Measurements from ENCODE around the gene TRAPPC6A.

DNA sequence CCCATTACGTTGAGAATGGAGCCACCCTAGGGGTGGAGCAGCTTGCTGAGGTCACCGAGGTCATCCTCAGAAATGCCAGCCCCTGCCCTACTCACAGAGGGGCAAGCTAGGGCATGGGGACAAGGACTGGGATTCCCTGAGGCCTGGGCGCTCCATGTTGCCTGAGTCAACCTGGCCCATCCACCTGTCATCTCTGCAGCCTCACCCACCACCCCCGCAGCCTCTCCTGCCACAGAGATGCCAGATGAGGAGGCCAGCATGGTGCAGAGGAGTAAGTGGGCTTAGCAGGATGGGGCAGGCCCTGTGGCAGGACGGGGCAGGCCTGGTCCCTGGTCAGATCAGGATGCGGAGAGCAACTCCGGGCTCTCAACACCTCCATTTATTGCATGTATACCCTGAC lies 26.7 kb downstream of the TRAPPC6A start:
- TF ChIP-seq, protein P1, sequence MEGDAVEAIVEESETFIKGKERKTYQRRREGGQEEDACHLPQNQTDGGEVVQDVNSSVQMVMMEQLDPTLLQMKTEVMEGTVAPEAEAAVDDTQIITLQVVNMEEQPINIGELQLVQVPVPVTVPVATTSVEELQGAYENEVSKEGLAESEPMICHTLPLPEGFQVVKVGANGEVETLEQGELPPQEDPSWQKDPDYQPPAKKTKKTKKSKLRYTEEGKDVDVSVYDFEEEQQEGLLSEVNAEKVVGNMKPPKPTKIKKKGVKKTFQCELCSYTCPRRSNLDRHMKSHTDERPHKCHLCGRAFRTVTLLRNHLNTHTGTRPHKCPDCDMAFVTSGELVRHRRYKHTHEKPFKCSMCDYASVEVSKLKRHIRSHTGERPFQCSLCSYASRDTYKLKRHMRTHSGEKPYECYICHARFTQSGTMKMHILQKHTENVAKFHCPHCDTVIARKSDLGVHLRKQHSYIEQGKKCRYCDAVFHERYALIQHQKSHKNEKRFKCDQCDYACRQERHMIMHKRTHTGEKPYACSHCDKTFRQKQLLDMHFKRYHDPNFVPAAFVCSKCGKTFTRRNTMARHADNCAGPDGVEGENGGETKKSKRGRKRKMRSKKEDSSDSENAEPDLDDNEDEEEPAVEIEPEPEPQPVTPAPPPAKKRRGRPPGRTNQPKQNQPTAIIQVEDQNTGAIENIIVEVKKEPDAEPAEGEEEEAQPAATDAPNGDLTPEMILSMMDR (conservative IDR thresholded peaks at IDR 0.05 in 1 of 2, IDR thresholded peaks at IDR 0.05 in 1 of 2; ENCODE audit: extremely low read depth in 1 of 2, insufficient read depth in 1 of 2, low read depth in 1 of 2, low read length in 2 of 2): no peak
- TF ChIP-seq EZH2 (IDR thresholded peaks at IDR 0.05; ENCODE audit: borderline replicate concordance, low read length): no peak
